SKM-1 (cell line): ENCODE measurements around the gene FNDC8.
"Not testable (repeated sequence)": the region's sequence is repeated elsewhere in the genome, so short reads cannot be mapped to it uniquely, and the experiment has no call there.

Experiments used
- DNase-seq: peaks from one replicate; lab custom pipeline; 2025; ENCODE audit not compliant: unreplicated experiment; lab: John Stamatoyannopoulos, UW

The FNDC8 gene

DNA sequence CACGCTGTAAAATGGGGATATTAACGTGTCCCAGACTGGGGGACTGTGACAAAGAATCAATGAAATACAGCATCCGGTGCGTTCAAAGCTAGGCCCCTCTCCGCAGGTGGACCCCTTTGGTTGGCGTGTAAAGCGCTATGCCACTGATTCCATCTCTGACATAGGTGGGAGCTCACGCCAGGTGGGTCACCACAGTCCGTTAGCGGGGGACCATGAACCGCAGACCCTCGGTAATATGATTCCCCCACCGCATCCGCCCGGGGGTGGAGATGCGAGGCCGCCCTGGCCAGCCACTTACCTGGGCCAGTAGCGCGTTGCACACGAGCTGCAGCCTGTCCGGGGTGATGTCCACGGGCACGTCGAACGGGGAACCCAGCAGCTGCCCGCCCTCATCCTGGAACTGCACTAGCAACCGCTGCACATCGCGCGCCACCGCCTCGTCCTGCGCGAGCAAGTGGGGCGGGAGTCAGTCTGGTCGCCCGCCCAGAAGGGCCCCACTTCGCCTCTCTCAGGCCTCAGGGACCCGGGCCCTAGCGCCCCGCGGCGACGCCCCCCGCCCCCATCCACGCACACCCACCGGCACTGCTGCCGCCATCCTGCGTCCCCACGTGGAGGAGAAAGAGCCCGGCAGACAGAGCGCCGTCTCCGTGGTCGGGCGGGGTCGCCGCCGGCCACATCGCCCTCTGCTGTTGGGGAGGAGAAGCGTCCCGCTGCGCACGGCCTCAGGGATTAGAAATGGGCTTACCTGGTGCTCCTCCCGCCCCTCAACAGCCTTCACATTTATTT lies 20.5 kb downstream of the FNDC8 start, which contains the start of gene NLE1:
TSS of gene NLE1 (minus strand) at position 623 of the 786 bp plus-strand sequence. CDS start at position 595, 28 bp downstream.
- peak; percentile 53 for DNase-seq

DNA sequence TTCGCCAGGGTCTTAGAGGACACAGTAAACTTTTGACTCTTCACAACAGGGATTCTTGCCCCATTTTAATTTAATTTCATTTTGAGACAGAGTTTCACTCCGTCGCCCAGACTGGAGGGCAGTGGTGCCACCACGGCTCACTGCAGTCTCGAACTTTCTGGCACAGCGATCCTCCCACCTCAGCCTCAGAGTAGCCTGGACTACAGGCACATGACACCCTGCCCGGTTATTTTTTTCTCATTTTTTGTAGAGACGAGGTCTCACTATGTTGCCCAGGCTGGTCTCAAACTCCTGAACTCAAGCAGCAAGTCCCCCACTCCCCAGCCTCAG lies 21.0 kb downstream of the FNDC8 start:
- no peak for DNase-seq

- no peak for DNase-seq
These were observed 23.4 kb downstream of the FNDC8 start for GRCh38 chr17:35144840-35145239.

- no peak for DNase-seq
These were observed 24.9 kb downstream of the FNDC8 start for GRCh38 chr17:35146214-35146833.

DNA sequence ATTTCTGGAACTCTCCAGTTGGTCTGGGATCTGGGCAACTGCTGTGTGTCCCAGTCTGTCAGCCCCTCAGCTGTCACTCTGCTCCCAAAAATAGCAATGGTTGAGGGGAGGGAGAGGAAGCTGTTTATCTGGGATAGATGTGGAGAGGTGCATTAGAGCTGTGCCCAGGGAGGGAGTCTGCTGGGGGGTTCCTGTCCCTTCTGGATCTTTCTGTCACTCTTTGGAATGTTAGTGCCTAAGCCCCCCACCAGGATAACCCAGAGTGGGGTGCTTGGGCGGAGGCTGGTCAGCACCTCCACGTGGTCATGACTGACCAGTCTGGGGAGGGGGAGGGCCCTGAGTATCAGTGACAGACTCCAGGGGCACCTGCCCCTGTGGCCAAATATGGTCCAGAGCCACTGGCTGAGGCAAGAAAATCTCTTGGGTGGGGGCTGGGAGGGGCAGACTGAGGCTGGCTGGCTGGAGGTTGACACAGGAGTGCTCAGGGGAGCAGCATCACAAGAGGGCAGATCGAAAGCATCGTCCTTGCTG lies 26.0 kb downstream of the FNDC8 start, which contains the start of gene UNC45B:
TSS of gene UNC45B (plus strand) at position 443 of the 531 bp plus-strand sequence. CDS start 447 bp downstream, outside the sequence.
- DNase-seq, result no peak

DNA sequence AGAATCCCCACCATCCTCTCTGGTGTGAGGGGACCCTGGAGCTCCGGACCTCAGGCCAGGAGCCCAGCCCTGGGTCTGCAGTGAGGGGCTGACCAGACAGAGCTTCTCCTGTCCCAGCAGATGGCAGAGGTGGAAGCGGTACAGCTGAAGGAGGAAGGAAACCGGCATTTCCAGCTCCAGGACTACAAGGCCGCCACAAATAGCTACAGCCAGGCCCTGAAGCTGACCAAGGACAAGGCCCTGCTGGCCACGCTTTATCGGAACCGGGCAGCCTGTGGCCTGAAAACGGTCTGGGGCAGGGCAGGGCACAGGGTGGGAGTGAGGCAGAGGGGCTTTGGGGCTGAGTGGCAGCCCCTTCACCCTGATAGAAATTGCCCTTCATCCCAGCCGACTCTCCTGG lies 26.7 kb downstream of the FNDC8 start:
- no peak for DNase-seq

GRCh38 chr17:35149941-35150340 lies 28.5 kb downstream of the FNDC8 start:
- DNase-seq, result no peak

DNA sequence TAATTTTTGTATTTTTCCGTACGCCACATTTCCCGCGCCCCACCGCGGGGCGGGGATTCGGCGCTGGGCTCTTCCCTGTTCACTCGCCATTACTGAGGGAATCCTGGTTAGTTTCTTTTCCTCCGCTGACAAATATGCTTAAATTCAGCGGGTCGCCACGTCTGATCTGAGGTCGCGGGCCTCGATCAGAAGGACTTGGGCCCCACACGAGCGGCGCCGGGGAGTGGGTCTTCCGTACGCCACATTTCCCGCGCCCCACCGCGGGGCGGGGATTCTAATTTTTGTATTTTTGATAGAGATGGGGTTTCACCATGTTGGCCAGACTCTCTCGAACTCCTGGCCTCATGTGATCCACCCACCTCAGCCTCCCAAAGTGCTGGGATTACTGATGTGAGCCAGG lies 29.7 kb downstream of the FNDC8 start:
- DNase-seq, result not testable (repeated sequence)

DNA sequence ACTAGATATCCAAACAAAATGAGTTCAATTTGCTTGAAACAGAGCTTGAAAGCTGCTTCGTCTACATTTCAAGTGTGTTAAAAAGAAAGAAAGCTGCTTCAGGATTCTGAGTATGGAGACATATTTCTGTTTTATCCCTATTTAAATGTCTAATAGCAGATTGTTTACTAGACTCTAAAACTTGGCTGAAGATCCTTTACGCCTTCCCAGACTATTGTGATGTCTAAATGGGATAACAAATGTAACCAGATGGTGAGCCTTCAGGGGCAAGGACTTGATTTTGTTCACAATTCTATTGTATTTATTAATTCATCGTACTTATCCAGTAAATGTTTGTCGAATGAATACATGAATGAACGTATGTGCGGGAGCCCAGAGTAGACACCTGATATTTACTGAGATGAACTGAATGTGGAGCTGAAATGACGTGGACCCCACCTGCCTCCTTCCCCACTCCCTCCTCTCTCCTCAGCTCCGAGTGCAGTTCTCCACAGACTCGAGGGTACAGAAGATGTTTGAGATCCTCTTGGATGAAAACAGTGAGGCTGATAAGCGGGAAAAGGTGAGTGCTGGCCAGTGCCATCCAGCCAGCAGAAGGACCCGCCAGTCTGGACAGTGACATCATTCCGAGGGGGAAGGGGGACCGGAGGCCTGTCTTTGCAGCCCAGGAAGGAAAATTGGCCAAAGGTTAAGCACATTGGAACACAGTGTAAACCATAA lies 31.2 kb downstream of the FNDC8 start:
- DNase-seq, result no peak

- no peak for DNase-seq
These were observed 33.1 kb downstream of the FNDC8 start for GRCh38 chr17:35154196-35155165.

GRCh38 chr17:35155246-35155645 lies 33.8 kb downstream of the FNDC8 start:
- no peak for DNase-seq

GRCh38 chr17:35159940-35160339 lies 38.5 kb downstream of the FNDC8 start:
- DNase-seq, result no peak

DNA sequence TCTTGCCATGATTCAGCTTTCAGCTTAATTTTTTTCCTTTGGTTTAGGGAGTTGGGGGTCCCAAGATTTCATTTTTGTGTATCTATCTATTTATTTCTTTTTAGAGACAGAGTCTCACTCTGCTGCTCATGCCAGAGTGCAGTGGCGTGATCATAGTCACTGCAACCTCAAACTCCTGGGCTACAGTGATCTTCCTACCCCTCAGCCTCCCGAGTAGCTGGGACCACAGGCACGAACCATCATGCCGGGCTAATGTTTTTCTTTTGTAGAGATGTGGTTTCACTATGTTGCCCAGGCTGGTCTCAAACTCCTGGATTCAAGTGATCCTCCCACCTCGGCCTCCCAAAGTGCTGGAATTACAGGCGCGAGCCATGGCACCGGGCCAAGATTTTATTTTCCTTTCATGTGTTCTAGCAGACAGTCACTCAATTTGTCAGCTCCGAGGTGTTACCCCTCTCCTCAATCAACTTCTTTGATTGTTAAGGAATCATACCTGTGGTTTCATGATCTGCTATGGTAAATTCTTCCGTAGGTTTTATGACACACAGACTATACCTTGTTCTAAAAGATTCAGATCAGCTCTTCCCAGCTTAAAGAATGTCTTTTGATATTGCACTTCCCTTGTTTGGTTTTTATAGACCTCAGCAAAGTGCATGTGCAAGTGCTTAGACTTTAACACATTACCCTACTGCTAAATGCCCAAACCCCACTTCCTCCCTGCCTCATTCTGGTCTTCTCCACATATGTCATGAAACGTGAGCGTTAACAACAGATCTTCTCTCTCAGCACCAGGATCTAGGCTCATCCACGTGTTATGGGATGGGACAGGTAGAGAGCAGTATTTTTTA lies 39.2 kb downstream of the FNDC8 start:
- no peak for DNase-seq

DNA sequence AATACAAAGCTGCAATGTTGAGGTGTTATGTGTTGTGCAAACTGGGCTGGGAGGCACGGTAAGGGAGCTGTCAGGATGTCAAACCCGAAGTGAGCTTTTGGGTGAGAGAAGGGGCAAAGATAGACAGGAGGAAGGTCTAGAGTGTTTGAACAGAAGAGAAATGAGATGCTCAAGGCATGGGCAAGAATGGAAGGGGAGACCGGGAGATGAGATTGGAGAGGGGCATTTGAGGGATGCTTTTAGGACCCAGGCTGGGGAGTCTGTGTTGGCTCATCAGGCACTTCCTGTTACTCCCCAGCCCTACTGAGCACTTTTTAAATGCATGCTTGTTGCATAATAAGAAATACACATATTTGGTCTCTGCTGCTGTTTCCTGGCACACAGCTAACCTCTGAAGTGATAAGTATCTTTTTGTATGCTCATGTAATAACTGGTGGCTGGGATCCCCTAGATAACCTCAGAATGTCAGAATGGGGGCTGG lies 39.9 kb downstream of the FNDC8 start:
- peak; percentile 42 for DNase-seq

DNA sequence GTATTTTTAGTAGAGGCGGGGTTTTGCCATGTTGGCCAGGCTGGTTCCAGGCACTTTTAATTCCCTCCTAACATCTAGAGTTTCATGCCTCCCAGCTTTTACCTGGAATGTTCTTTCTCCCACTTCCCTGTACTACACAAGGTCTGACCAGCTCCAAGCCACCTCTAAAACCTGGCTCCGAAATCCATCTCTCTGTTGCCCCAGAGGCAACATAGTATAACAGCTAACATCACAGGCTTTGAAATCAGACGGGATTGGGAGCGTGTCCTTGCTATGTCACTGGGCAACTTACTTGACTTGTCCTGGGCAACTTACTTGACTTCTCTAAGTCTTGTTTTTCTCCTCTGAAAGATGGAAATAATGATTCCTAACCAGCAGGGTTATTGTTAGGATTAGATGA lies 41.3 kb downstream of the FNDC8 start:
- DNase-seq, result no peak

DNA sequence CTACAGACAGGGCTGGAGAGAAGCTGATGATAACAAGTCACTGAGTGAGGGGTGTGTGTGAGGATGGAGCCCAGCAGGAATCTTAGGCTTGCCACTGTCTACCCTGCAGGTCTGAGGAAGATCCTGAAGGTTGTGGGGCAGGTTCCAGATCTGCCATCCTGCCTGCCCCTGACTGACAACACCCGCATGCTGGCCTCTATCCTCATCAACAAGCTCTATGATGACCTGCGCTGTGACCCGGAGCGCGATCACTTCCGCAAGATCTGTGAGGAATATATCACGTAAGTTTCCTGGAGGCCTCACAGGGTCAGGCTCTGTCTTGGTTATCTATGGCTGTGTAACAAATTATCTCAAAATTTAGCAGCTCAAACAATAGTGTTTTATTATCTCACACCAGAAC lies 42.5 kb downstream of the FNDC8 start:
- DNase-seq, result no peak

GRCh38 chr17:35164716-35165115 lies 43.3 kb downstream of the FNDC8 start:
- no peak for DNase-seq

- DNase-seq, result no peak
These were observed 45.1 kb downstream of the FNDC8 start for GRCh38 chr17:35166526-35166925.

GRCh38 chr17:35167046-35167445 lies 45.6 kb downstream of the FNDC8 start:
- DNase-seq, result no peak
